Adrenal gland (tissue), 5 donors: ENCODE data around the gene RFX1.

Experiments
- POLR2A ChIP-seq, 2 donors: fragments of 450-650 bp; IDR thresholded peaks; one replicate each; pipeline ENCODE4 v1.6.1; 2017; ENCODE audit warnings: antibody characterized with exemption in 2 of 2, mild to moderate bottlenecking in 2 of 2, moderate library complexity in 1 of 2
- TF ChIP-seq, protein P1 (sequence below), 6 experiments: fragments of 450-650 bp in 4 of 6; fragments of 200-600 bp in 2 of 6; sonication (generic) in 1 of 6; IDR thresholded peaks; 1 replicate in 5 of 6; 2 replicates in 1 of 6; pipeline versions ENCODE4 v1.5.1 to v1.8.0; 2016 to 2021; ENCODE audit warnings: antibody characterized with exemption in 6 of 6, mild to moderate bottlenecking in 2 of 6, moderate library complexity in 1 of 6
- donor health status: DM: no; HTN: no; CAD: no.

DNA sequence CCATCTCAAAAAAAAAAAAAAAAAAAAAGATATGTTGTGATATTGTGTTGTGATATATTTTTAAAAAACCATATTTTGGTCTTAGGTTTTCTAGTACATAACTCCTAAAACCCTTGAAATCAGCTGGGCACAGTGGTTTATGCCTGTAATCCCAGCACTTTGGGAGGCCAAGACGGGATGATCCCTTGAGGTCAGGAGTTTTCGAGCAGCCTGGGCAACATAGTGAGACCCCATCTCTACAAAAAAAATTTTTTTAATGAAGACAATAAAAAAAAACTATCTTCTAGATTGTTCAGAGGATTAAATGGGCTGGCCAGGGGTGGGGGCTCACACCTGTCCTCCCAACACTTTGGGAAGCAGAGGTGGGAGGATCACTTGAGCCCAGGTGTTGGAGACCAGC is 55.1 kb downstream of the RFX1 start:
- TF ChIP-seq, protein P1, sequence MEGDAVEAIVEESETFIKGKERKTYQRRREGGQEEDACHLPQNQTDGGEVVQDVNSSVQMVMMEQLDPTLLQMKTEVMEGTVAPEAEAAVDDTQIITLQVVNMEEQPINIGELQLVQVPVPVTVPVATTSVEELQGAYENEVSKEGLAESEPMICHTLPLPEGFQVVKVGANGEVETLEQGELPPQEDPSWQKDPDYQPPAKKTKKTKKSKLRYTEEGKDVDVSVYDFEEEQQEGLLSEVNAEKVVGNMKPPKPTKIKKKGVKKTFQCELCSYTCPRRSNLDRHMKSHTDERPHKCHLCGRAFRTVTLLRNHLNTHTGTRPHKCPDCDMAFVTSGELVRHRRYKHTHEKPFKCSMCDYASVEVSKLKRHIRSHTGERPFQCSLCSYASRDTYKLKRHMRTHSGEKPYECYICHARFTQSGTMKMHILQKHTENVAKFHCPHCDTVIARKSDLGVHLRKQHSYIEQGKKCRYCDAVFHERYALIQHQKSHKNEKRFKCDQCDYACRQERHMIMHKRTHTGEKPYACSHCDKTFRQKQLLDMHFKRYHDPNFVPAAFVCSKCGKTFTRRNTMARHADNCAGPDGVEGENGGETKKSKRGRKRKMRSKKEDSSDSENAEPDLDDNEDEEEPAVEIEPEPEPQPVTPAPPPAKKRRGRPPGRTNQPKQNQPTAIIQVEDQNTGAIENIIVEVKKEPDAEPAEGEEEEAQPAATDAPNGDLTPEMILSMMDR (IDR thresholded peaks at IDR 0.05) = no peak
- TF ChIP-seq POLR2A (IDR thresholded peaks at IDR 0.05) = no peak
